SK-N-SH (cell line): Measurements from ENCODE around the gene CD74. TPM values are rescaled to one million over a fixed set of nuclear protein-coding genes. Genes with fewer than 3 reads are reported as not detected.

Experiments
- CTCF ChIA-PET: fragments of 300-600, 350-600 bp; formaldehyde crosslinking; extraction: SDS; loops from one replicate; lab custom pipeline; 2021; lab: Yijun Ruan, JAX
- POLR2A ChIA-PET: fragments of 350-600 bp; sonication (Branson Sonifier 250); formaldehyde crosslinking; extraction: SDS; loops from one replicate; lab custom pipeline; 2020; ENCODE audit warnings: antibody characterized with exemption, inconsistent platforms; lab: Yijun Ruan, JAX
- DNase-seq: peaks from one replicate; pipeline ENCODE4 v3.0.0; 2012
- H2AFZ ChIP-seq: fragments of 200-600 bp; sonication (generic); 2 replicates; pipeline ENCODE4 v1.8.1; 2016; ENCODE audit warnings: antibody characterized with exemption, mild to moderate bottlenecking, low read depth
- H3F3A ChIP-seq: fragments of 200-600 bp; sonication (generic); replicated peaks from 2 replicates; pipeline ENCODE3; 2016; ENCODE audit warnings: antibody characterized with exemption, mild to moderate bottlenecking; ENCODE audit not compliant: insufficient read depth
- H3K27ac ChIP-seq, 2 experiments: fragments of 200-500 bp in 1 of 2; fragments of 200-600 bp in 1 of 2; sonication (Bioruptor generic) in 1 of 2; sonication (generic), shearing (Covaris generic) in 1 of 2; 2 replicates each; pipeline versions ENCODE4 v1.5.1 to v1.6.1; 2014 to 2016; ENCODE audit warnings: low read depth in 2 of 2, inconsistent platforms in 1 of 2, low read length in 1 of 2, mild to moderate bottlenecking in 1 of 2, mixed read lengths in 1 of 2
- H3K27me3 ChIP-seq: fragments of 200-600 bp; sonication (generic), shearing (Covaris generic); 2 replicates; pipeline ENCODE4 v1.6.1; 2016; ENCODE audit warnings: mixed run types; ENCODE audit not compliant: insufficient read depth
- H3K36me3 ChIP-seq, 2 experiments: fragments of 200-500 bp in 1 of 2; fragments of 200-600 bp in 1 of 2; sonication (Bioruptor generic) in 1 of 2; sonication (generic) in 1 of 2; replicated peaks in 1 of 2; 2 replicates each; pipeline versions ENCODE3 to v1.5.1; 2014 to 2016; ENCODE audit warnings: low read length in 1 of 2, mild to moderate bottlenecking in 1 of 2; ENCODE audit not compliant: insufficient read depth in 2 of 2, control insufficient read depth in 1 of 2
- H3K4me1 ChIP-seq, 2 experiments: fragments of 200-500 bp in 1 of 2; fragments of 200-600 bp in 1 of 2; sonication (Bioruptor generic) in 1 of 2; sonication (generic), shearing (Covaris generic) in 1 of 2; 2 replicates each; pipeline versions ENCODE4 v1.5.1 to v1.6.1; 2014 to 2016; ENCODE audit warnings: low read depth in 1 of 2, low read length in 1 of 2, mixed run types in 1 of 2; ENCODE audit not compliant: insufficient read depth in 2 of 2, control insufficient read depth in 1 of 2
- H3K4me2 ChIP-seq: fragments of 200-600 bp; sonication (generic), shearing (Covaris generic); 2 replicates; pipeline ENCODE4 v1.6.1; 2017; ENCODE audit warnings: mixed run types
- H3K4me3 ChIP-seq, 2 experiments: fragments of 200-500 bp in 1 of 2; fragments of 200-600 bp in 1 of 2; sonication (Bioruptor generic) in 1 of 2; sonication (generic), shearing (Covaris generic) in 1 of 2; 2 replicates each; pipeline versions ENCODE4 v1.5.1 to v1.8.1; 2014 to 2016; ENCODE audit warnings: low read depth in 2 of 2, inconsistent platforms in 1 of 2, low read length in 1 of 2, mild to moderate bottlenecking in 1 of 2, mixed read lengths in 1 of 2, moderate library complexity in 1 of 2
- H3K79me2 ChIP-seq: fragments of 200-600 bp; sonication (generic); 2 replicates; pipeline ENCODE4 v1.8.1; 2017; ENCODE audit warnings: mild to moderate bottlenecking; ENCODE audit not compliant: insufficient read depth
- H3K9ac ChIP-seq: fragments of 200-600 bp; sonication (generic); 2 replicates; pipeline ENCODE4 v1.6.1; 2017; ENCODE audit warnings: mixed run types
- H3K9me2 ChIP-seq: fragments of 200-600 bp; sonication (generic); 2 replicates; pipeline ENCODE4 v1.6.1; 2017; ENCODE audit warnings: mixed run types
- H3K9me3 ChIP-seq: fragments of 200-600 bp; sonication (generic); 2 replicates; pipeline ENCODE4 v1.6.1; 2017; ENCODE audit warnings: mixed run types, mild to moderate bottlenecking, moderate library complexity
- H4K20me1 ChIP-seq: fragments of 200-600 bp; sonication (generic); 2 replicates; pipeline ENCODE4 v1.6.1; 2017; ENCODE audit warnings: mild to moderate bottlenecking, mixed run types; ENCODE audit not compliant: insufficient read depth
- EZH2phosphoT487 ChIP-seq: fragments of 200-600 bp; sonication (generic); IDR thresholded peaks from 2 replicates; pipeline ENCODE4 v1.6.1; 2017; ENCODE audit warnings: low read depth, mixed run types, mild to moderate bottlenecking, antibody characterized with exemption, moderate library complexity, borderline replicate concordance
- FOSL2 ChIP-seq: IDR thresholded peaks from 2 replicates; pipeline ENCODE4 v1.4.0; 2012; ENCODE audit warnings: low read depth, mild to moderate bottlenecking, moderate library complexity, borderline replicate concordance
- JUND ChIP-seq: IDR thresholded peaks from 2 replicates; pipeline ENCODE4 v1.4.0; 2012
- NRF1 ChIP-seq: IDR thresholded peaks from 2 replicates; pipeline ENCODE4 v1.6.1; 2012; ENCODE audit warnings: low read depth, mild to moderate bottlenecking, low read length
- POLR2AphosphoS5 ChIP-seq: IDR thresholded peaks from 2 replicates; pipeline ENCODE4 v1.6.1; 2012; ENCODE audit warnings: low read depth, low read length
- RCOR1 ChIP-seq: fragments of 150-350 bp; IDR thresholded peaks from 2 replicates; pipeline ENCODE4 v1.6.1; 2017; ENCODE audit warnings: antibody characterized with exemption, low read length
- TAF1 ChIP-seq: IDR thresholded peaks from 2 replicates; pipeline ENCODE4 v1.6.1; 2012; ENCODE audit warnings: low read depth, mild to moderate bottlenecking, low read length, moderate library complexity, borderline replicate concordance
- TEAD4 ChIP-seq: IDR thresholded peaks from 2 replicates; pipeline ENCODE4 v1.4.0; 2012; ENCODE audit warnings: mild to moderate bottlenecking, borderline replicate concordance; ENCODE audit not compliant: insufficient read depth
- YY1 ChIP-seq: IDR thresholded peaks from 2 replicates; pipeline ENCODE4 v1.4.0; 2012; ENCODE audit warnings: low read depth, mild to moderate bottlenecking
- WGBS: methylation state at CpG from one replicate; pipeline ENCODE4 v1.1.6; 2017; ENCODE audit warnings: low lambda C conversion rate; 5-methylcytosine and 5-hydroxymethylcytosine counted together
- polyA plus RNA-seq, 3 experiments: library from polyadenylated mRNA; depleted of rRNA; stranded (reverse); fragments of >200 nt; gene quantifications; 2 replicates each; pipeline ENCODE4 v1.2.3, GENCODE V29; 2012
- TF ChIP-seq, protein P1 (sequence below): IDR thresholded peaks from 2 replicates; pipeline ENCODE4 v1.6.1; 2012; ENCODE audit warnings: mild to moderate bottlenecking, low read depth, low read length, moderate library complexity
- TF ChIP-seq, protein P2 (sequence below): fragments of 150-350 bp; IDR thresholded peaks from 2 replicates; pipeline ENCODE4 v1.6.1; 2017; ENCODE audit warnings: antibody characterized with exemption, low read length, low read depth, borderline replicate concordance
- TF ChIP-seq, protein P3 (sequence below): IDR thresholded peaks from 2 replicates; pipeline ENCODE4 v1.4.0; 2012; ENCODE audit warnings: low read depth, borderline replicate concordance
- TF ChIP-seq, protein P4 (sequence below): fragments of 200-600 bp; sonication (generic); IDR thresholded peaks from 2 replicates; pipeline ENCODE4 v1.6.1; 2017; ENCODE audit warnings: antibody characterized with exemption, mild to moderate bottlenecking, moderate library complexity
- TF ChIP-seq, protein P5 (sequence below): IDR thresholded peaks from 2 replicates; pipeline ENCODE4; 2012
- TF ChIP-seq, protein P6 (sequence below): fragments of 150-350 bp; IDR thresholded peaks from 2 replicates; pipeline ENCODE4 v1.6.1; 2016; ENCODE audit warnings: mild to moderate bottlenecking, low read depth, low read length

CD74 gene
- polyA plus RNA-seq, 1 of the 3 experiments (the other 2 are of a cell fraction): 0.26 TPM

DNA sequence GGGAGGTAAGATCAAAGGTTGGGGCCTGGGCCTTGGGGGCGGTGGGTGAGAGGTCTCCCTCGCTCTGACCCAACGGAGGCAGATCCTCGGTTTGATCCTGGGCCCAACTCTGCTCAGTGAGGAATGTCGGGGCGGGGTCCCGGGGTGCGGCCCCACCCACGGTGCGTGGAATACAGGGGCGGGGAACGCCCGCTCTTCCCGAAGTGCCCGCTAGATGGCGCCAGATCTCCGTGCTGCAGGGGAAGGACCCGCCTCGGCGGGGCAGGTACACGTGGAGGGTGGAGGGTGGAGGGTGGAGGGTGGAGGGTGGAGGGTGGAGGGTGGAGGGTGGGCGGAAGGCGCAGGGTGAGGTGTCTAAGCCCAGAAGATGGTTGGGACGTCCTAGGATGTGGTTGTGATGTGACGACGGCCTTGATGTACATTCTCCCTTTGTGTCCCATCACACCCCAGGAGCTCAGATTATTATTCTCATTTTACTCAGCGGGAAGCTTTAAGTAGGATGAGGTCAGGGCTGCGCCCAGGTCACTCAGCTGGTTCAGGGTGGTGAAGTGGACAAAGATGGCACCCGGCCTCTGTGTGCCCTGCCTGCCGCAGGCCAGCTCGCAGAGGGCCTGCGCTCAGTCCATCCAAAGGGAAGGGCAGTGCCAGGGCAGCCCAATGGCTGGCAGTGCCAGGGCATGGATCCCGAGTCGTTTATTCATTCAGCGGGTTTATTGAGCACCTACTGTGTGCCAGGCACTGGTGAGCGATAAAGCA lies 46.3 kb upstream of the CD74 start (continued):
- TF ChIP-seq, protein P1, sequence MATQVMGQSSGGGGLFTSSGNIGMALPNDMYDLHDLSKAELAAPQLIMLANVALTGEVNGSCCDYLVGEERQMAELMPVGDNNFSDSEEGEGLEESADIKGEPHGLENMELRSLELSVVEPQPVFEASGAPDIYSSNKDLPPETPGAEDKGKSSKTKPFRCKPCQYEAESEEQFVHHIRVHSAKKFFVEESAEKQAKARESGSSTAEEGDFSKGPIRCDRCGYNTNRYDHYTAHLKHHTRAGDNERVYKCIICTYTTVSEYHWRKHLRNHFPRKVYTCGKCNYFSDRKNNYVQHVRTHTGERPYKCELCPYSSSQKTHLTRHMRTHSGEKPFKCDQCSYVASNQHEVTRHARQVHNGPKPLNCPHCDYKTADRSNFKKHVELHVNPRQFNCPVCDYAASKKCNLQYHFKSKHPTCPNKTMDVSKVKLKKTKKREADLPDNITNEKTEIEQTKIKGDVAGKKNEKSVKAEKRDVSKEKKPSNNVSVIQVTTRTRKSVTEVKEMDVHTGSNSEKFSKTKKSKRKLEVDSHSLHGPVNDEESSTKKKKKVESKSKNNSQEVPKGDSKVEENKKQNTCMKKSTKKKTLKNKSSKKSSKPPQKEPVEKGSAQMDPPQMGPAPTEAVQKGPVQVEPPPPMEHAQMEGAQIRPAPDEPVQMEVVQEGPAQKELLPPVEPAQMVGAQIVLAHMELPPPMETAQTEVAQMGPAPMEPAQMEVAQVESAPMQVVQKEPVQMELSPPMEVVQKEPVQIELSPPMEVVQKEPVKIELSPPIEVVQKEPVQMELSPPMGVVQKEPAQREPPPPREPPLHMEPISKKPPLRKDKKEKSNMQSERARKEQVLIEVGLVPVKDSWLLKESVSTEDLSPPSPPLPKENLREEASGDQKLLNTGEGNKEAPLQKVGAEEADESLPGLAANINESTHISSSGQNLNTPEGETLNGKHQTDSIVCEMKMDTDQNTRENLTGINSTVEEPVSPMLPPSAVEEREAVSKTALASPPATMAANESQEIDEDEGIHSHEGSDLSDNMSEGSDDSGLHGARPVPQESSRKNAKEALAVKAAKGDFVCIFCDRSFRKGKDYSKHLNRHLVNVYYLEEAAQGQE: no peak
- TF ChIP-seq TAF1 (no peak), TEAD4 (no peak), POLR2AphosphoS5 (no peak), EZH2phosphoT487 (no peak)
- TF ChIP-seq, protein P2, sequence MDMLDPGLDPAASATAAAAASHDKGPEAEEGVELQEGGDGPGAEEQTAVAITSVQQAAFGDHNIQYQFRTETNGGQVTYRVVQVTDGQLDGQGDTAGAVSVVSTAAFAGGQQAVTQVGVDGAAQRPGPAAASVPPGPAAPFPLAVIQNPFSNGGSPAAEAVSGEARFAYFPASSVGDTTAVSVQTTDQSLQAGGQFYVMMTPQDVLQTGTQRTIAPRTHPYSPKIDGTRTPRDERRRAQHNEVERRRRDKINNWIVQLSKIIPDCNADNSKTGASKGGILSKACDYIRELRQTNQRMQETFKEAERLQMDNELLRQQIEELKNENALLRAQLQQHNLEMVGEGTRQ: no peak
- TF ChIP-seq, protein P3, sequence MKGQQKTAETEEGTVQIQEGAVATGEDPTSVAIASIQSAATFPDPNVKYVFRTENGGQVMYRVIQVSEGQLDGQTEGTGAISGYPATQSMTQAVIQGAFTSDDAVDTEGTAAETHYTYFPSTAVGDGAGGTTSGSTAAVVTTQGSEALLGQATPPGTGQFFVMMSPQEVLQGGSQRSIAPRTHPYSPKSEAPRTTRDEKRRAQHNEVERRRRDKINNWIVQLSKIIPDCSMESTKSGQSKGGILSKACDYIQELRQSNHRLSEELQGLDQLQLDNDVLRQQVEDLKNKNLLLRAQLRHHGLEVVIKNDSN: no peak

DNA sequence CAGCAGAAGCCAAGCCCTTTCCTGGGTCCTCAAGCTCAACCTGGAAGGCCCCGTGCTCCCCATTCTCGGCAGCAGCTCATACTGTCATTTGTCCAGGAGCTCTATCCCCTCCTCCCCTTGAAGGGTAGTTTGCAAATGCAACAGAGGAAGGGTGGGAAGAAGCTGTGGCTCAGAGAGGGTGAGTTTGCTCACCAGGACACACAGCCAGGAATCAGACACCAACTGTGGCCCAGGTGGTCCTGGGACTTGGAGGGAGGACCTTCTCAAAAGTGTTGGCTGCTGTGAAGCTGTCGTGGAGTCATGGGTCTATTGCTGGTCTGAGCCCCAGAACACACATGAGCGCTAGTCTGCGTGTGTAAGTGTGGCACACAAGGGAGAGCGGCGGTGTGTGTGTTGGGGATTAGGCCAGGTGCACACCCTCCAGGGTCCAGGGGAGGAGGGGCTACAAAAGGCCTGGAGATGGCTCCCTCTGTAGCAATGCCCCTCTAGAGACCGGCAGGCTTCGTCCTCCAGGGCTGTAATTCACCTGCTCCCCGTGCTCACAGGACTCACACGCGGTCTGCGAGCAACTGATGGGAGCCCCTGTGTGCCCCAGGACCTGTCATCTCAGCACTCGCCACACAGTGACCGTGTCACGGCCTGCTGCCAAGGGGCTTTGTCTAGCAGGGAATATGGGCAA lies 45.0 kb upstream of the CD74 start:
- Histone ChIP-seq H3F3A (no peaks in the 10 kb centered on the region), H3K4me1 (peaks cover 0 to 8% of the 10 kb centered on the region in 2 experiments; a peak in 2 of 4 replicates), H3K4me2 (no peak overlapping the region), H3K9me3 (no peaks in the 10 kb centered on the region), H3K79me2 (no peaks in the 10 kb centered on the region), H3K9ac (no peak overlapping the region), H3K27ac (no peak overlapping the region), H3K9me2 (no peaks in the 10 kb centered on the region), H3K4me3 (no peak overlapping the region), H4K20me1 (no peaks in the 10 kb centered on the region), H2AFZ (no peak overlapping the region), H3K36me3 (no peaks in the 10 kb centered on the region), H3K27me3 (no peaks in the 10 kb centered on the region)
- DNase-seq: no peak
- ChIA-PET CTCF (interaction anchor here (0.5 to 8.1 kb wide), 18 partner anchors 8 to 389 kb away, joined by 3 to 83 read pairs (median 3); partner anchors contain the start of genes IRGM, RPS14 and SMIM3), POLR2A (interaction anchor here (0.7 kb wide), 1 partner anchor 51 kb away, joined by 5 read pairs; no protein-coding TSS in a partner anchor)
- 91% methylated on average over 16 of the region's 16 CpGs for WGBS
- TF ChIP-seq, protein P4, sequence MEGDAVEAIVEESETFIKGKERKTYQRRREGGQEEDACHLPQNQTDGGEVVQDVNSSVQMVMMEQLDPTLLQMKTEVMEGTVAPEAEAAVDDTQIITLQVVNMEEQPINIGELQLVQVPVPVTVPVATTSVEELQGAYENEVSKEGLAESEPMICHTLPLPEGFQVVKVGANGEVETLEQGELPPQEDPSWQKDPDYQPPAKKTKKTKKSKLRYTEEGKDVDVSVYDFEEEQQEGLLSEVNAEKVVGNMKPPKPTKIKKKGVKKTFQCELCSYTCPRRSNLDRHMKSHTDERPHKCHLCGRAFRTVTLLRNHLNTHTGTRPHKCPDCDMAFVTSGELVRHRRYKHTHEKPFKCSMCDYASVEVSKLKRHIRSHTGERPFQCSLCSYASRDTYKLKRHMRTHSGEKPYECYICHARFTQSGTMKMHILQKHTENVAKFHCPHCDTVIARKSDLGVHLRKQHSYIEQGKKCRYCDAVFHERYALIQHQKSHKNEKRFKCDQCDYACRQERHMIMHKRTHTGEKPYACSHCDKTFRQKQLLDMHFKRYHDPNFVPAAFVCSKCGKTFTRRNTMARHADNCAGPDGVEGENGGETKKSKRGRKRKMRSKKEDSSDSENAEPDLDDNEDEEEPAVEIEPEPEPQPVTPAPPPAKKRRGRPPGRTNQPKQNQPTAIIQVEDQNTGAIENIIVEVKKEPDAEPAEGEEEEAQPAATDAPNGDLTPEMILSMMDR: no peak
- TF ChIP-seq, protein P3: no peak
- TF ChIP-seq YY1 (no peak), NRF1 (no peak), TEAD4 (no peak), RCOR1 (no peak), FOSL2 (no peak), JUND (no peak)
- TF ChIP-seq, protein P5, sequence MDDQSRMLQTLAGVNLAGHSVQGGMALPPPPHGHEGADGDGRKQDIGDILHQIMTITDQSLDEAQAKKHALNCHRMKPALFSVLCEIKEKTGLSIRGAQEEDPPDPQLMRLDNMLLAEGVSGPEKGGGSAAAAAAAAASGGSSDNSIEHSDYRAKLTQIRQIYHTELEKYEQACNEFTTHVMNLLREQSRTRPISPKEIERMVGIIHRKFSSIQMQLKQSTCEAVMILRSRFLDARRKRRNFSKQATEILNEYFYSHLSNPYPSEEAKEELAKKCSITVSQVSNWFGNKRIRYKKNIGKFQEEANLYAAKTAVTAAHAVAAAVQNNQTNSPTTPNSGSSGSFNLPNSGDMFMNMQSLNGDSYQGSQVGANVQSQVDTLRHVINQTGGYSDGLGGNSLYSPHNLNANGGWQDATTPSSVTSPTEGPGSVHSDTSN: no peak
- TF ChIP-seq, protein P2: no peak
- TF ChIP-seq, protein P6, sequence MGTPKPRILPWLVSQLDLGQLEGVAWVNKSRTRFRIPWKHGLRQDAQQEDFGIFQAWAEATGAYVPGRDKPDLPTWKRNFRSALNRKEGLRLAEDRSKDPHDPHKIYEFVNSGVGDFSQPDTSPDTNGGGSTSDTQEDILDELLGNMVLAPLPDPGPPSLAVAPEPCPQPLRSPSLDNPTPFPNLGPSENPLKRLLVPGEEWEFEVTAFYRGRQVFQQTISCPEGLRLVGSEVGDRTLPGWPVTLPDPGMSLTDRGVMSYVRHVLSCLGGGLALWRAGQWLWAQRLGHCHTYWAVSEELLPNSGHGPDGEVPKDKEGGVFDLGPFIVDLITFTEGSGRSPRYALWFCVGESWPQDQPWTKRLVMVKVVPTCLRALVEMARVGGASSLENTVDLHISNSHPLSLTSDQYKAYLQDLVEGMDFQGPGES: no peak
